Esophagus squamous epithelium (tissue), 4 donors: ENCODE data around the gene TPST1.

Experiments
- CTCF ChIP-seq, 6 experiments: fragments of 450-650 bp in 4 of 6; fragments of 200-600 bp in 2 of 6; sonication (generic) in 2 of 6; IDR thresholded peaks; one replicate each; pipeline ENCODE4 v1.5.1; 2016 to 2019; ENCODE audit warnings: antibody characterized with exemption in 6 of 6, mild to moderate bottlenecking in 4 of 6, moderate library complexity in 4 of 6
- POLR2A ChIP-seq, 4 donors: fragments of 450-650 bp; IDR thresholded peaks; one replicate each; pipeline ENCODE4 v1.6.1; 2017; ENCODE audit warnings: antibody characterized with exemption in 4 of 4, mild to moderate bottlenecking in 4 of 4, moderate library complexity in 3 of 4

DNA sequence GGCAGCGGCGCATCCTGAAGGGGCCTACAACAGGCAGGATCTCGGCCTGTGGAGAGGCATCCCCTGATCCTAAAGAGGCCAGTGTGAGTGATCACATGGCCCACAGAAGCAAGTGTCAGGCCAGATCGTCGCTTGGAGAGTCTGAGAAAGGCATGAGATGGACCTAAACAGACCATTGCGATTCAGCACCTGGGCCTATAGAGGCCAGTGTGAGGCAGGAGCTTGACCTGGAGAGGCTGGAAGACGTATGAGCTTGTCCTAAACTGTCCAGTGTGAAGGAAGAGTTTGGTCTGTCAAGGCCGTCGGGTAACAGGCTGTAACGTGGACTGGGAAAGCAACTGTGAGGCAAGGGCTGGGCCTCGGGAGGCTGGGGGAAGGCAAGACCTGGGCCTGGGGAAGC, 172.6 kb downstream of the TPST1 start:
- TF ChIP-seq CTCF (IDR thresholded peaks at IDR 0.05) (no peak), POLR2A (IDR thresholded peaks at IDR 0.05) (no peak)
